Peyer's patch (tissue), 4 donors: ENCODE data around the gene NCOA3.

Experiments used
- CTCF ChIP-seq, 6 experiments: fragments of 450-650 bp in 4 of 6; fragments of 200-600 bp in 2 of 6; sonication (generic) in 1 of 6; IDR thresholded peaks; one replicate each; pipeline ENCODE4 v1.5.1; 2017 to 2019; ENCODE audit warnings: antibody characterized with exemption in 6 of 6, mild to moderate bottlenecking in 3 of 6, moderate library complexity in 1 of 6
- POLR2A ChIP-seq, 2 donors: fragments of 450-650 bp; IDR thresholded peaks; one replicate each; pipeline ENCODE4 v1.5.1; 2017; ENCODE audit warnings: antibody characterized with exemption in 2 of 2, mild to moderate bottlenecking in 2 of 2, moderate library complexity in 2 of 2

- TF ChIP-seq CTCF (IDR thresholded peaks at IDR 0.05), result no peak
- TF ChIP-seq POLR2A (IDR thresholded peaks at IDR 0.05), result no peak
Observed at GRCh38 chr20:47551841-47552240, 50.2 kb downstream of the NCOA3 start.
